Testis (tissue), 2 donors: ENCODE measurements around the gene RAX2.

ENCODE experiments used
- CTCF ChIP-seq, 3 experiments: fragments of 450-650 bp in 2 of 3; fragments of 200-600 bp in 1 of 3; sonication (generic) in 1 of 3; IDR thresholded peaks; one replicate each; pipeline ENCODE4 v1.5.1; 2016 to 2019; ENCODE audit warnings: antibody characterized with exemption in 3 of 3, mild to moderate bottlenecking in 2 of 3, moderate library complexity in 1 of 3
- POLR2A ChIP-seq: fragments of 450-650 bp; IDR thresholded peaks from one replicate; pipeline ENCODE4 v1.6.1; 2017; ENCODE audit warnings: antibody characterized with exemption, mild to moderate bottlenecking, moderate library complexity

- no peak for TF ChIP-seq CTCF (IDR thresholded peaks at IDR 0.05)
- TF ChIP-seq POLR2A, result no peak
These were observed 14.2 kb upstream of the RAX2 start, which contains the start of gene MATK for GRCh38 chr19:3785938-3786824.
